B cell (primary cell): ENCODE data around the gene DDRGK1. TPM values are rescaled to one million over a fixed set of nuclear protein-coding genes. Genes with fewer than 3 reads are reported as not detected.

ENCODE experiments used
- ATAC-seq: fragments of 200-7000 bp; cut with Tn5 transposase; one replicate; pipeline ENCODE4 v1.10.0; 2021; ENCODE audit warnings: low read depth, mild to moderate bottlenecking, moderate number of reproducible peaks, moderate library complexity
- CTCF ChIA-PET: fragments of 350-600 bp; sonication (Branson Sonifier 250); formaldehyde crosslinking; loops from one replicate; lab custom pipeline; 2021; ENCODE audit warnings: antibody characterized with exemption, inconsistent platforms; lab: Charles Lee
- POLR2A ChIA-PET: fragments of 350-600 bp; sonication (Branson Sonifier 250); formaldehyde crosslinking; loops from one replicate; lab custom pipeline; 2021; ENCODE audit warnings: antibody characterized with exemption; lab: Charles Lee
- DNase-seq: peaks from one replicate; pipeline ENCODE4 v3.0.0; 2013
- H2AFZ ChIP-seq: 2 replicates; pipeline ENCODE4 v1.6.1; 2012; ENCODE audit warnings: mild to moderate bottlenecking, low read depth, low read length; ENCODE audit not compliant: insufficient read depth, poor library complexity, severe bottlenecking
- H3K27ac ChIP-seq, 2 donors: 1 replicate in 1 of 2; 2 replicates in 1 of 2; pipeline ENCODE4 v1.5.1; 2012 to 2013; ENCODE audit warnings: low read length in 2 of 2, mild to moderate bottlenecking in 2 of 2, moderate library complexity in 1 of 2
- H3K27me3 ChIP-seq, 4 experiments: fragments of 200-600 bp in 1 of 4; sonication (generic) in 1 of 4; replicated peaks in 1 of 4; 1 replicate in 2 of 4; 2 replicates in 2 of 4; pipeline versions ENCODE4 v1.6.1 to v1.7.0; 2013 to 2016; ENCODE audit warnings: low read length in 3 of 4, mild to moderate bottlenecking in 2 of 4, mixed read lengths in 1 of 4, moderate library complexity in 1 of 4; ENCODE audit not compliant: insufficient read depth in 4 of 4, control insufficient read depth in 3 of 4; ENCODE audit errors: control extremely low read depth in 1 of 4
- H3K36me3 ChIP-seq, 2 experiments: replicated peaks in 1 of 2; 1 replicate in 1 of 2; 2 replicates in 1 of 2; pipeline versions ENCODE4 v1.6.1 to v1.7.1; 2013; ENCODE audit warnings: low read length in 1 of 2; ENCODE audit not compliant: insufficient read depth in 2 of 2, control insufficient read depth in 1 of 2; ENCODE audit errors: control extremely low read depth in 1 of 2, extremely low read depth in 1 of 2
- H3K4me1 ChIP-seq, 2 donors: fragments of 200-600 bp in 1 of 2; sonication (generic) in 1 of 2; 1 replicate in 1 of 2; 2 replicates in 1 of 2; pipeline versions ENCODE4 v1.5.1 to v1.6.1; 2013 to 2017; ENCODE audit warnings: low read length in 2 of 2; ENCODE audit not compliant: control insufficient read depth in 2 of 2, insufficient read depth in 2 of 2
- H3K4me2 ChIP-seq: replicated peaks from 2 replicates; pipeline ENCODE3; 2012; ENCODE audit warnings: mild to moderate bottlenecking, low read depth, low read length; ENCODE audit not compliant: poor library complexity, severe bottlenecking
- H3K4me3 ChIP-seq, 5 experiments: fragments of 200-600 bp in 1 of 5; sonication (generic) in 1 of 5; 1 replicate in 3 of 5; 2 replicates in 2 of 5; pipeline versions ENCODE4 v1.5.1 to v1.7.0; 2011 to 2016; ENCODE audit warnings: low read length in 4 of 5, mild to moderate bottlenecking in 4 of 5, low read depth in 2 of 5, control low read depth in 1 of 5, moderate library complexity in 1 of 5; ENCODE audit not compliant: insufficient read depth in 1 of 5; ENCODE audit errors: control extremely low read depth in 1 of 5, extremely low read depth in 1 of 5
- H3K79me2 ChIP-seq: fragments of 200-600 bp; sonication (generic); one replicate; pipeline ENCODE4 v1.6.0; 2016; ENCODE audit warnings: low read length; ENCODE audit not compliant: control insufficient read depth, insufficient read depth
- H3K9ac ChIP-seq: fragments of 200-600 bp; sonication (generic); 2 replicates; pipeline ENCODE4 v1.6.1; 2017; ENCODE audit warnings: mild to moderate bottlenecking, low read length, moderate library complexity
- H3K9me3 ChIP-seq, 3 donors: one replicate each; pipeline versions ENCODE4 v1.6.1 to v1.7.1; 2013; ENCODE audit warnings: low read length in 2 of 3; ENCODE audit not compliant: control insufficient read depth in 2 of 3, insufficient read depth in 1 of 3; ENCODE audit errors: control extremely low read depth in 1 of 3
- H4K20me1 ChIP-seq: 2 replicates; pipeline ENCODE4 v1.6.0; 2012; ENCODE audit warnings: mild to moderate bottlenecking, low read length; ENCODE audit not compliant: insufficient read depth, control insufficient read depth, poor library complexity, severe bottlenecking
- H3K27ac Mint-ChIP-seq: one replicate; pipeline ENCODE4 v1.8.0; 2021; ENCODE audit warnings: mixed read lengths
- H3K27me3 Mint-ChIP-seq: one replicate; pipeline ENCODE4 v1.8.0; 2021; ENCODE audit warnings: mixed read lengths
- H3K4me1 Mint-ChIP-seq: one replicate; pipeline ENCODE4 v1.8.0; 2021; ENCODE audit warnings: mixed read lengths
- H3K4me3 Mint-ChIP-seq: one replicate; pipeline ENCODE4 v1.8.0; 2021; ENCODE audit warnings: mixed read lengths
- H3K9me3 Mint-ChIP-seq: one replicate; pipeline ENCODE4 v1.8.0; 2022; ENCODE audit warnings: mixed read lengths; ENCODE audit not compliant: insufficient read depth
- EZH2 ChIP-seq: IDR thresholded peaks from 2 replicates; pipeline ENCODE4 v1.6.1; 2012; ENCODE audit warnings: borderline replicate concordance, low read depth, mild to moderate bottlenecking, moderate library complexity, low read length; ENCODE audit not compliant: insufficient read depth, poor library complexity, severe bottlenecking
- WGBS: methylation state at CpG from one replicate; pipeline ENCODE4 v1.1.5; 2013; ENCODE audit warnings: missing lambda C conversion rate; ENCODE audit not compliant: insufficient coverage; 5-methylcytosine and 5-hydroxymethylcytosine counted together
- intact Hi-C: fragments of 100-400 bp; cut with micrococcal nuclease; formaldehyde crosslinking; loops from one replicate; pipeline ENCODE4 v1.10.0; 2022
- polyA plus RNA-seq: library from polyadenylated mRNA; depleted of rRNA; stranded (reverse); fragments of >200 nt; gene quantifications from 2 replicates; pipeline ENCODE4 v1.2.3, GENCODE V29; 2012
- total RNA-seq, 2 donors: library from RNA; stranded (reverse); fragments of 120-200 nt in 1 of 2; gene quantifications; 1 replicate in 1 of 2; 2 replicates in 1 of 2; pipeline versions ENCODE4 v1.2.3 to v1.2.4, GENCODE V29; 2013 to 2022
- TF ChIP-seq, protein P1 (sequence below): fragments of 200-600 bp; IDR thresholded peaks from one replicate; pipeline ENCODE4 v1.8.0; 2022; ENCODE audit warnings: antibody characterized with exemption, mild to moderate bottlenecking

DDRGK1 gene
- total and polyA plus RNA-seq, 2 donors (not counting 1 experiment from before 2014, with no cell fraction given): 35.6 to 51.9 TPM

- Mint-ChIP-seq H3K4me3 (no peak overlapping the region), H3K4me1 (peaks cover 5% of the 10 kb centered on the region), H3K9me3 (no peaks in the 10 kb centered on the region), H3K27me3 (peaks cover 28% of the 10 kb centered on the region), H3K27ac (no peak overlapping the region)
- Histone ChIP-seq H3K4me1 (peaks cover 10 to 15% of the 10 kb centered on the region in 2 donors), H3K27me3 (peaks cover 0 to 52% (median 18%) of the 10 kb centered on the region in 4 experiments), H3K27ac (no peak overlapping the region), H3K36me3 (no peaks in the 10 kb centered on the region), H3K9me3 (peaks cover 0 to 4% (median 0%) of the 10 kb centered on the region in 3 donors), H2AFZ (no peak overlapping the region), H4K20me1 (no peaks in the 10 kb centered on the region), H3K4me2 (peak overlapping the region; percentile 38), H3K9ac (no peak overlapping the region), H3K4me3 (no peak overlapping the region), H3K79me2 (peaks cover under 1% of the 10 kb centered on the region)
- TF ChIP-seq EZH2: no peak
- TF ChIP-seq, protein P1, sequence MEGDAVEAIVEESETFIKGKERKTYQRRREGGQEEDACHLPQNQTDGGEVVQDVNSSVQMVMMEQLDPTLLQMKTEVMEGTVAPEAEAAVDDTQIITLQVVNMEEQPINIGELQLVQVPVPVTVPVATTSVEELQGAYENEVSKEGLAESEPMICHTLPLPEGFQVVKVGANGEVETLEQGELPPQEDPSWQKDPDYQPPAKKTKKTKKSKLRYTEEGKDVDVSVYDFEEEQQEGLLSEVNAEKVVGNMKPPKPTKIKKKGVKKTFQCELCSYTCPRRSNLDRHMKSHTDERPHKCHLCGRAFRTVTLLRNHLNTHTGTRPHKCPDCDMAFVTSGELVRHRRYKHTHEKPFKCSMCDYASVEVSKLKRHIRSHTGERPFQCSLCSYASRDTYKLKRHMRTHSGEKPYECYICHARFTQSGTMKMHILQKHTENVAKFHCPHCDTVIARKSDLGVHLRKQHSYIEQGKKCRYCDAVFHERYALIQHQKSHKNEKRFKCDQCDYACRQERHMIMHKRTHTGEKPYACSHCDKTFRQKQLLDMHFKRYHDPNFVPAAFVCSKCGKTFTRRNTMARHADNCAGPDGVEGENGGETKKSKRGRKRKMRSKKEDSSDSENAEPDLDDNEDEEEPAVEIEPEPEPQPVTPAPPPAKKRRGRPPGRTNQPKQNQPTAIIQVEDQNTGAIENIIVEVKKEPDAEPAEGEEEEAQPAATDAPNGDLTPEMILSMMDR: no peak
- 63% methylated on average over 41 of the region's 45 CpGs for WGBS
- intact Hi-C loops: no loop called here
- POLR2A ChIA-PET: no interaction called here
- CTCF ChIA-PET: no interaction called here
- DNase-seq: no peak
- ATAC-seq: no peak
These were observed 38.8 kb downstream of the DDRGK1 start for GRCh38 chr20:3165473-3166337.
